Endodermal cell (in vitro differentiated cells): ENCODE measurements around the gene HOGA1. TPM values are rescaled to one million over a fixed set of nuclear protein-coding genes. Genes with fewer than 3 reads are reported as not detected.
A peak's percentile ranks its signal among the peaks of the same experiment; 100 is the strongest.

Source experiments
- DNase-seq: peaks from one replicate; pipeline ENCODE4 v3.0.0-alpha.2; 2017
- H3K27ac ChIP-seq: 2 replicates; pipeline ENCODE4 v1.5.1; 2013; ENCODE audit warnings: mild to moderate bottlenecking, low read depth, low read length, moderate library complexity
- H3K27me3 ChIP-seq: 2 replicates; pipeline ENCODE4 v1.6.1; 2013; ENCODE audit warnings: mild to moderate bottlenecking, low read length, moderate library complexity; ENCODE audit not compliant: insufficient read depth, control insufficient read depth, poor library complexity, severe bottlenecking
- H3K36me3 ChIP-seq: 2 replicates; pipeline ENCODE4 v1.7.0; 2013; ENCODE audit warnings: mild to moderate bottlenecking, low read length, moderate library complexity; ENCODE audit not compliant: control insufficient read depth, insufficient read depth
- H3K4me1 ChIP-seq: one replicate; pipeline ENCODE4 v1.7.0; 2013; ENCODE audit warnings: low read length; ENCODE audit not compliant: control insufficient read depth, insufficient read depth
- H3K4me3 ChIP-seq: 2 replicates; pipeline ENCODE4 v1.5.1; 2013; ENCODE audit warnings: mild to moderate bottlenecking, low read length, moderate library complexity
- H3K9ac ChIP-seq: 2 replicates; pipeline ENCODE4 v1.6.1; 2013; ENCODE audit warnings: mild to moderate bottlenecking, low read length, moderate library complexity; ENCODE audit not compliant: poor library complexity, severe bottlenecking; ENCODE audit errors: extremely low read depth
- H3K9me3 ChIP-seq: 2 replicates; pipeline ENCODE4 v1.6.1; 2013; ENCODE audit warnings: mild to moderate bottlenecking, low read length, moderate library complexity; ENCODE audit not compliant: control insufficient read depth
- H3K27ac Mint-ChIP-seq: 2 replicates; pipeline ENCODE4 v1.8.0; 2020; ENCODE audit warnings: mixed read lengths
- H3K27me3 Mint-ChIP-seq: 2 replicates; pipeline ENCODE4 v1.8.0; 2021; ENCODE audit warnings: mild to moderate bottlenecking, mixed read lengths; ENCODE audit not compliant: insufficient read depth
- H3K36me3 Mint-ChIP-seq: 2 replicates; pipeline ENCODE4 v1.8.0; 2020; ENCODE audit warnings: low read depth, mixed read lengths
- H3K4me1 Mint-ChIP-seq: 2 replicates; pipeline ENCODE4 v1.8.0; 2020; ENCODE audit warnings: mixed read lengths
- H3K4me3 Mint-ChIP-seq: 2 replicates; pipeline ENCODE4 v1.8.0; 2020; ENCODE audit warnings: mild to moderate bottlenecking, moderate library complexity, mixed read lengths
- H3K9me3 Mint-ChIP-seq: 2 replicates; pipeline ENCODE4 v1.8.0; 2020; ENCODE audit warnings: mild to moderate bottlenecking, mixed read lengths
- WGBS, 2 experiments: methylation state at CpG; one replicate each; pipeline versions ENCODE4 v1.1.5 to v1.1.7; 2013; ENCODE audit warnings: missing lambda C conversion rate in 2 of 2, mixed read lengths in 1 of 2; ENCODE audit not compliant: insufficient coverage in 1 of 2, insufficient read length in 1 of 2; 5-methylcytosine and 5-hydroxymethylcytosine counted together
- total RNA-seq, 2 donors: library from RNA; stranded (reverse); fragmentation: NEBNext Ultra II Directional in 1 of 2; extraction: Animal tissue kit (Norgen Biotek cat#: 25700) in 1 of 2; gene quantifications; 2 replicates in 1 of 2; 3 replicates in 1 of 2; pipeline ENCODE4 v1.2.1, GENCODE V29; 2021
- TF ChIP-seq, protein P1 (sequence below): fragments of 200-600 bp; sonication (generic); conservative IDR thresholded peaks from 2 replicates; pipeline ENCODE4 v1.5.0; 2021; ENCODE audit warnings: antibody characterized with exemption, mild to moderate bottlenecking

Gene HOGA1
- total RNA-seq, 2 donors from 2014 or later, result 0.15 to 1.7 TPM

DNA sequence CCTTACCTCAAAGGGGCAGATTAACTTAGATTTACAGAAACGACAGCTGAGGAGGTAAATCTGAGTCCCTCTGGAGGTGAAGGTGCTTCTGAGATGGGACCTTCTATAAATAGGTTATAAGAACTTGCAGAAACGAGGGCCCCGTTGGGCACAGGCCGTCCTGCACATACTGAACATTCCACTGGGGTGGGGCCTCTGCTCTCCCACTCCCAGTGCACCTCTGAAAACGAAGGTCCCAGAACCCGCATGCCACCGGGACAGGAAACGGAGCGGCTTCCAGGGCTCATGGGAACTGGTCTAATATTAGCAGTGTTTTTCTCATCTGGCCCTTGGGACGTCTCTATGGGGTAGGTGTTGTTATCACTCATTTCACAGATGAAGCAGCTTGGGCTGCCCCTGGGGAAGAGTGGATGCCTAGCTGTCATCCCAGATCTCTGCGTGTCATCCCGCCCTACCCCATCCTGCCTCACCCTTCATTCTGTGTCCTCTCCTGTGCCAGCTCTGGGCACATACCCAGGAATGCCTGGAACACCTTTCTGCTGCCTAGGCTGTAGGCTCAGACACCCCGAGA is 24.9 kb downstream of the HOGA1 start:
- Histone ChIP-seq H3K27me3 (no peaks in the 10 kb centered on the region), H3K27ac (no peak overlapping the region), H3K9me3 (no peaks in the 10 kb centered on the region), H3K9ac (no peak overlapping the region), H3K36me3 (no peaks in the 10 kb centered on the region), H3K4me1 (no peaks in the 10 kb centered on the region), H3K4me3 (no peak overlapping the region)
- DNase-seq, result no peak
- H3K4me1 Mint-ChIP-seq, result peaks cover 4% of the 10 kb centered on the region
- no peaks in the 10 kb centered on the region for H3K27me3 Mint-ChIP-seq
- TF ChIP-seq, protein P1, sequence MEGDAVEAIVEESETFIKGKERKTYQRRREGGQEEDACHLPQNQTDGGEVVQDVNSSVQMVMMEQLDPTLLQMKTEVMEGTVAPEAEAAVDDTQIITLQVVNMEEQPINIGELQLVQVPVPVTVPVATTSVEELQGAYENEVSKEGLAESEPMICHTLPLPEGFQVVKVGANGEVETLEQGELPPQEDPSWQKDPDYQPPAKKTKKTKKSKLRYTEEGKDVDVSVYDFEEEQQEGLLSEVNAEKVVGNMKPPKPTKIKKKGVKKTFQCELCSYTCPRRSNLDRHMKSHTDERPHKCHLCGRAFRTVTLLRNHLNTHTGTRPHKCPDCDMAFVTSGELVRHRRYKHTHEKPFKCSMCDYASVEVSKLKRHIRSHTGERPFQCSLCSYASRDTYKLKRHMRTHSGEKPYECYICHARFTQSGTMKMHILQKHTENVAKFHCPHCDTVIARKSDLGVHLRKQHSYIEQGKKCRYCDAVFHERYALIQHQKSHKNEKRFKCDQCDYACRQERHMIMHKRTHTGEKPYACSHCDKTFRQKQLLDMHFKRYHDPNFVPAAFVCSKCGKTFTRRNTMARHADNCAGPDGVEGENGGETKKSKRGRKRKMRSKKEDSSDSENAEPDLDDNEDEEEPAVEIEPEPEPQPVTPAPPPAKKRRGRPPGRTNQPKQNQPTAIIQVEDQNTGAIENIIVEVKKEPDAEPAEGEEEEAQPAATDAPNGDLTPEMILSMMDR, result no peak
- H3K27ac Mint-ChIP-seq, result no peak overlapping the region
- H3K36me3 Mint-ChIP-seq, result no peaks in the 10 kb centered on the region
- H3K4me3 Mint-ChIP-seq, result no peak overlapping the region
- H3K9me3 Mint-ChIP-seq, result no peaks in the 10 kb centered on the region
- 93 to 94% methylated on average over 5 to 13 of the region's 13 CpGs for WGBS, 2 experiments

DNA sequence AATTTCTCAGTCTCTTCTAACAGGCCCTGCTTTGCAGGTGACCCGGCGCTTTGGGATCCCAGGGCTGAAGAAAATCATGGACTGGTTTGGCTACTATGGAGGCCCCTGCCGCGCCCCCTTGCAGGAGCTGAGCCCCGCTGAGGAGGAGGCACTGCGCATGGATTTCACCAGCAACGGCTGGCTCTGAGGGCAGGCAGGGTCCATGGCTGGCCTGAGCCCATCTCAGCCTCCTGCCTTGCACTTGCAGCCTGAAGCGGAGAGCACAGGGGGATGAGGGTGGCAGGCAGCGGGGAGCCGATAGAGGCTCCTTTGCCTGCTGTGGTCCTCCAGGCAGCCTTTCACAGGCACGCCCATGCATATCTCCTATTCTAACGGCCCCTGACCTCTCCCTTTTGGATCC is 27.3 kb downstream of the HOGA1 start:
- 79 to 87% methylated on average over 3 to 12 of the region's 12 CpGs for WGBS, 2 experiments
- H3K9me3 Mint-ChIP-seq, result no peaks in the 10 kb centered on the region
- Histone ChIP-seq H3K4me3 (no peak overlapping the region), H3K27me3 (no peaks in the 10 kb centered on the region), H3K9me3 (no peaks in the 10 kb centered on the region), H3K36me3 (no peaks in the 10 kb centered on the region), H3K4me1 (no peaks in the 10 kb centered on the region), H3K27ac (no peak overlapping the region), H3K9ac (no peak overlapping the region)
- peak; percentile 59 for DNase-seq
- TF ChIP-seq, protein P1, result no peak
- peaks cover 12% of the 10 kb centered on the region for H3K36me3 Mint-ChIP-seq
- no peak overlapping the region for H3K4me3 Mint-ChIP-seq
- H3K27ac Mint-ChIP-seq, result no peak overlapping the region
- peaks cover 4% of the 10 kb centered on the region for H3K4me1 Mint-ChIP-seq
- no peaks in the 10 kb centered on the region for H3K27me3 Mint-ChIP-seq

DNA sequence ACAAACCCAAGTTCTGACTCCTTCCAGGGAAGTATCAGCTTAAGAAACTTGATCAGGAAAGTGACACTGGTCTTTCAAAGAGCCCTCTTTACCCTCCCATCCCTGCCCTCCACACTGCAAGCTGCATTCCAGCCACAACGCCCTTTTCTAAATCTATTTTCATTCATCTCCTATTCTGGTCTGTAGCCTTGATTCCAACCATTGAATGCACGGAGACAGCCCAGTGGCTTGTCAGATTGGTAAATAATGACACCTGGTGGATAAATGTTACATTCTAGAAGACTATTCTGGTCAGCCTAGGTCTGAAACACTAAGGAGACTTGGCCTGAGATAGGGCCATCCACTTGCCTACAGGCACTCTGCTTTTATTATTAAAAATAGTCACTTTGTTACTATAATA is 28.2 kb downstream of the HOGA1 start:
- 58 to 60% methylated on average over 1 to 2 of the region's 2 CpGs for WGBS, 2 experiments
- Mint-ChIP-seq H3K9me3 (no peaks in the 10 kb centered on the region), H3K4me3 (no peak overlapping the region), H3K4me1 (peaks cover 4% of the 10 kb centered on the region), H3K27ac (no peak overlapping the region), H3K36me3 (peaks cover 18% of the 10 kb centered on the region), H3K27me3 (no peaks in the 10 kb centered on the region)
- peak; percentile 72 for DNase-seq
- H3K4me3 ChIP-seq, result no peak overlapping the region
- H3K27ac ChIP-seq, result no peak overlapping the region
- no peak overlapping the region for H3K9ac ChIP-seq
- no peaks in the 10 kb centered on the region for H3K4me1 ChIP-seq
- TF ChIP-seq, protein P1, result peak; percentile 62
- H3K9me3 ChIP-seq, result no peaks in the 10 kb centered on the region
- H3K36me3 ChIP-seq, result no peaks in the 10 kb centered on the region
- H3K27me3 ChIP-seq, result no peaks in the 10 kb centered on the region
